ENCODE data around the gene SLC11A2.

Gene SLC11A2

GRCh38 chr12:51025836-51026638 lies at the start of gene SLC11A2:
Gene SLC11A2 (minus strand): TSS chr12:51026384. CDS start chr12:51010728, 15,656 bp downstream.
- DNase-seq = peak; percentile 96

GRCh38 chr12:51075390-51075789 lies 49.2 kb upstream of the SLC11A2 start:
- DNase-seq = no peak

- no peak for DNase-seq
Observed at GRCh38 chr12:51071663-51072062, 45.5 kb upstream of the SLC11A2 start.

GRCh38 chr12:51070004-51070403 lies 43.8 kb upstream of the SLC11A2 start:
- DNase-seq = peak; percentile 8

GRCh38 chr12:51067771-51068170 lies 41.6 kb upstream of the SLC11A2 start:
- DNase-seq = no peak

- no peak for DNase-seq
Observed at GRCh38 chr12:51067229-51067628, 41.0 kb upstream of the SLC11A2 start.

GRCh38 chr12:51065530-51065929 lies 39.3 kb upstream of the SLC11A2 start:
- DNase-seq = no peak

GRCh38 chr12:51062631-51063397 lies 36.6 kb upstream of the SLC11A2 start:
- no peak for DNase-seq

- DNase-seq = no peak
Observed at GRCh38 chr12:51059086-51059485, 32.9 kb upstream of the SLC11A2 start.

- DNase-seq = no peak
Observed at GRCh38 chr12:51056242-51056641, 30.1 kb upstream of the SLC11A2 start.

GRCh38 chr12:51055060-51055459 lies 28.9 kb upstream of the SLC11A2 start:
- DNase-seq = no peak

GRCh38 chr12:51051787-51052186 lies 25.6 kb upstream of the SLC11A2 start:
- no peak for DNase-seq

- DNase-seq = no peak
Observed at GRCh38 chr12:51049525-51049924, 23.3 kb upstream of the SLC11A2 start.

GRCh38 chr12:51048661-51049251 lies 22.6 kb upstream of the SLC11A2 start:
- no peak for DNase-seq

GRCh38 chr12:51047655-51048540 lies 21.7 kb upstream of the SLC11A2 start, which contains the start of gene LETMD1:
Gene LETMD1 (plus strand): TSS chr12:51048327. CDS start chr12:51048357, 30 bp downstream.
- DNase-seq = peak; percentile 99

GRCh38 chr12:51036279-51036678 lies 10.1 kb upstream of the SLC11A2 start:
- DNase-seq = no peak

GRCh38 chr12:51033457-51034089 lies 7.4 kb upstream of the SLC11A2 start:
- DNase-seq = no peak

- no peak for DNase-seq
Observed at GRCh38 chr12:51033048-51033447, 6.9 kb upstream of the SLC11A2 start.

GRCh38 chr12:51028813-51029150 lies 2.6 kb upstream of the SLC11A2 start:
- no peak for DNase-seq

- DNase-seq = peak; percentile 31
Observed at GRCh38 chr12:51028126-51028812, 2.1 kb upstream of the SLC11A2 start.

GRCh38 chr12:51027342-51027835 lies 1.2 kb upstream of the SLC11A2 start:
- DNase-seq = no peak
